Nephron (organoid): ENCODE results near the gene MTA2.

Experiments used
- H3K27ac Mint-ChIP-seq, 3 experiments: 2 replicates each; pipeline ENCODE4 v1.8.0; 2020; ENCODE audit warnings: mixed read lengths in 3 of 3, mild to moderate bottlenecking in 2 of 3, moderate library complexity in 1 of 3
- H3K27me3 Mint-ChIP-seq: 2 replicates; pipeline ENCODE4 v1.8.0; 2021; ENCODE audit warnings: low read depth, mild to moderate bottlenecking, moderate library complexity, mixed read lengths
- H3K36me3 Mint-ChIP-seq: 2 replicates; pipeline ENCODE4 v1.8.0; 2020; ENCODE audit warnings: low read depth, mixed read lengths
- H3K4me1 Mint-ChIP-seq: 2 replicates; pipeline ENCODE4 v1.8.0; 2020; ENCODE audit warnings: mixed read lengths
- H3K4me3 Mint-ChIP-seq, 3 experiments: 2 replicates each; pipeline ENCODE4 v1.8.0; 2020; ENCODE audit warnings: mild to moderate bottlenecking in 3 of 3, mixed read lengths in 3 of 3, moderate library complexity in 2 of 3
- H3K9me3 Mint-ChIP-seq: 2 replicates; pipeline ENCODE4 v1.8.0; 2020; ENCODE audit warnings: mixed read lengths
- TF ChIP-seq, protein P1 (sequence below), 3 experiments: fragments of 200-600 bp; sonication (generic); IDR thresholded peaks; one replicate each; pipeline ENCODE4 v1.5.0; 2021; ENCODE audit warnings: antibody characterized with exemption in 3 of 3; ENCODE audit not compliant: unreplicated experiment in 3 of 3

The MTA2 gene

DNA sequence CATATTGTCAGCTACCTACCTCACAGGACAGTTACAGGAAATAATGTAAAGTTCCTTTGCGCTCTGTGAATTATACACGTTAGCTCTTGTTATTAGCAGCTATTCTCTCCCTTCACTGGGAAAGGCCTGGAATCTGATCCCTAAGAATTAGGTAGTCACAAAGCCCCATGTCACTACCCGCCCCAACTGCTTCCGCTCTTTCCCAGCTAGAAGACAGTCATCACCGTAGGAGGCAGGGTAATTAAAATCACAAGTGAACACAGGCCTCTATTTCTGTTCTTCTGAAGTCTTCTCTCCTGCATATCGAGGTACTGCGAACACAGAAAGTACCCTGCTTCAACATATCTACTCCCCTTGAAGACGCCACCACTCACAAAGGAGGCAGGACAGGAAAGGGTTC is 42.5 kb downstream of the MTA2 start:
- Mint-ChIP-seq H3K9me3 (no peaks in the 10 kb centered on the region), H3K4me1 (peaks cover 62% of the 10 kb centered on the region), H3K27ac (peak overlapping the region; percentile 64 to 81 (median 75)), H3K27me3 (no peaks in the 10 kb centered on the region), H3K4me3 (no peak overlapping the region), H3K36me3 (peaks cover 49% of the 10 kb centered on the region)
- TF ChIP-seq, protein P1, sequence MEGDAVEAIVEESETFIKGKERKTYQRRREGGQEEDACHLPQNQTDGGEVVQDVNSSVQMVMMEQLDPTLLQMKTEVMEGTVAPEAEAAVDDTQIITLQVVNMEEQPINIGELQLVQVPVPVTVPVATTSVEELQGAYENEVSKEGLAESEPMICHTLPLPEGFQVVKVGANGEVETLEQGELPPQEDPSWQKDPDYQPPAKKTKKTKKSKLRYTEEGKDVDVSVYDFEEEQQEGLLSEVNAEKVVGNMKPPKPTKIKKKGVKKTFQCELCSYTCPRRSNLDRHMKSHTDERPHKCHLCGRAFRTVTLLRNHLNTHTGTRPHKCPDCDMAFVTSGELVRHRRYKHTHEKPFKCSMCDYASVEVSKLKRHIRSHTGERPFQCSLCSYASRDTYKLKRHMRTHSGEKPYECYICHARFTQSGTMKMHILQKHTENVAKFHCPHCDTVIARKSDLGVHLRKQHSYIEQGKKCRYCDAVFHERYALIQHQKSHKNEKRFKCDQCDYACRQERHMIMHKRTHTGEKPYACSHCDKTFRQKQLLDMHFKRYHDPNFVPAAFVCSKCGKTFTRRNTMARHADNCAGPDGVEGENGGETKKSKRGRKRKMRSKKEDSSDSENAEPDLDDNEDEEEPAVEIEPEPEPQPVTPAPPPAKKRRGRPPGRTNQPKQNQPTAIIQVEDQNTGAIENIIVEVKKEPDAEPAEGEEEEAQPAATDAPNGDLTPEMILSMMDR (IDR thresholded peaks at IDR 0.05; ENCODE audit: unreplicated experiment in 3 of 3), result no peak

DNA sequence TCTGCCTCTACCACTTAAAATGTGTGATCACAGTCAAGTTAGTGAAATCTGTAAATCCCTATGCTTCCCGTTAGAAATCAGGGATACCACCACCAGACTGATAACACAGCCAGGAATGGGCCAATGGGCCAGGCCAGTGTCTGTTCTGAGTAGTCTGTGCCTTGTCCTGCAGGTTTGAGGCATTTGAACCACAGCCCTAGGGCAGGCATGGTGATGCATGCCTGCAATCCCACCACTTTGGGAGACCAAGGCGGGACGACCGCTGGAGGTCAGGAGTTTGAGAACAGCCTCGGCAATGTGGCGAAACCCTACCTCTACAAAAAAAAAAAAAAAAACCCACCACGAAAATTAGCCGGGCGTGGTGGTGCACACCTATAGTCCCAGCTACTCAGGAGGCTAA is 43.0 kb downstream of the MTA2 start:
- Mint-ChIP-seq H3K27me3 (no peaks in the 10 kb centered on the region), H3K9me3 (no peaks in the 10 kb centered on the region), H3K4me3 (no peak overlapping the region), H3K36me3 (peaks cover 46% of the 10 kb centered on the region), H3K27ac (no peak overlapping the region), H3K4me1 (peaks cover 67% of the 10 kb centered on the region)
- TF ChIP-seq, protein P1 (IDR thresholded peaks at IDR 0.05; ENCODE audit: unreplicated experiment in 3 of 3), result no peak

DNA sequence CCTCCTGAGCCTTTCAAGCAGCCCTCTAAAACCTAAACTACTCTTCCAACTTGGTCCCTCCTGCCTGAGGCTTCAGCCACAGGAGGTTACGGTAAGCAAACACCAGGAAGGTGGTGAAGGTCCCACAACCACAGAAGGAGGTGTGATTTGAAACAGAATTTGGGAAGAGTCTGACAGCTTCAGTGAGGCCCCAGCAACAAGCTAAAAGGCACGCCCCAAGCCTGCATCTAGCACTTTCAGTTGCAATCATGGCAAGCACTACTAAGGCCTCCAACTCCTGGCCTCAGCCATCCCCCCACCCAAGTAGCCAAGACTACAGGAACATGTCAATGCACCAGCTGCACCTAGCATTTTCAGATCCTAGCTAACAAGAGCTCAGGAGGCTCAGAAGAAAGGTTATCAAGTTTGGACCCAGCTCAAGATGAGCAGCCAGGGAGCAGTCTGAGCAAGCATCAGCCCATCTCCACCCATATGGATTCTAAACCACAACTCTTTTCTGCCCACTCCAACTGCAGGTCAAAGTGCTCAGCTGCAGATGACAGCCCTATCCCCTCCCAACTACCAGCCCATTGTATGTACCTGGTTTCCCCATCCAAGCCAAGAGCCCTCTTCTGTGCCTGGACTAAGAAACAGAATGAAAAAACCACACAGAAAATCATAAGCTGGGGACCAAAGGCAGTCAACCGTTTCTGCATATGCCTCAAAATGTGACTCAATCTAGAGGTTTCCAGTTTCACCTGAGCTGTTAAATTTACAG is 44.6 kb downstream of the MTA2 start:
- peaks cover 80% of the 10 kb centered on the region for H3K4me1 Mint-ChIP-seq
- H3K36me3 Mint-ChIP-seq, result peaks cover 36% of the 10 kb centered on the region
- no peaks in the 10 kb centered on the region for H3K9me3 Mint-ChIP-seq
- TF ChIP-seq, protein P1 (IDR thresholded peaks at IDR 0.05; ENCODE audit: unreplicated experiment in 3 of 3), result no peak
- H3K27me3 Mint-ChIP-seq, result no peaks in the 10 kb centered on the region
- H3K27ac Mint-ChIP-seq, result peak overlapping the region; percentile 96 to 98 (median 96)
- H3K4me3 Mint-ChIP-seq, result peak overlapping the region in 1 of 3 experiments; percentile 22

DNA sequence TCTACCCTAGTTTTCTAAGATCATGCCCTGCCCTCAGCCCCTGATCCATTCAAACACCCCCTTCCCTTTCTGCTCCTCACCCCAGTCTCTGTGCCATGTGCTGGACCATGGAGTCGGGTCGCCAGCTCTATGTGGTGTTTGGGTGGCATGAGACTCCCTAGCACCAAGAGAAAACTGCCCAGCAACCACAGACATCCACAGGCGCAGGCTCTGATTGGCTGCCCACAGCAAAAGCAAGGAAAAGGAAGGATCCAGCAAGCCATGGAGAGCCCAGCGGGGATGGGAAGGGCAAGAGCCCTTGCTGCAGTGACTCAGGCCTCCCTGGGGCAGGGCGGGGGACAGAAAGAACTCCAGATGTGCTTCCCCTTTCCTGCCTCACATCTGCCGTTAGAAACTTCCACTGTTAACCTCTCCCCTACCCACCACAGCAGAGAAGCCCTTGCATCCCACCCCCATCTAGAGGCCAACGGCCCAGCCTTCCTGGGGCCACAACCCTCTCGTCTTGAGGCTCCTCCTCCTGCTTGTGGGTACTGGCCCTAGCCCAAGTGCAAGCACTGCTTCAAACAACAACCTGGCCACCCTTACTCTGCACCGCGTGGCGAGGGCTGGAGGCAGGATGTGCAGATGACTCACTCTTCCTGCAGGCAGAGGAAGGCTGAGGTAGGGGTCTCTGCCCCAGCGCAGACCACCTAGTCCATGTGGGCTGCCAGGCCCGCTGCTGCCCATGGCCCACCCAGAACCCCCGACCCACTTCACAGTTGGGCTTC is 45.4 kb downstream of the MTA2 start:
- peak overlapping the region; percentile 26 to 67 (median 58) for H3K4me3 Mint-ChIP-seq
- H3K36me3 Mint-ChIP-seq, result peaks cover 30% of the 10 kb centered on the region
- peaks cover 81% of the 10 kb centered on the region for H3K4me1 Mint-ChIP-seq
- TF ChIP-seq, protein P1 (IDR thresholded peaks at IDR 0.05; ENCODE audit: unreplicated experiment in 3 of 3), result no peak
- peak overlapping the region; percentile 96 to 98 (median 96) for H3K27ac Mint-ChIP-seq
- no peaks in the 10 kb centered on the region for H3K9me3 Mint-ChIP-seq
- H3K27me3 Mint-ChIP-seq, result no peaks in the 10 kb centered on the region

DNA sequence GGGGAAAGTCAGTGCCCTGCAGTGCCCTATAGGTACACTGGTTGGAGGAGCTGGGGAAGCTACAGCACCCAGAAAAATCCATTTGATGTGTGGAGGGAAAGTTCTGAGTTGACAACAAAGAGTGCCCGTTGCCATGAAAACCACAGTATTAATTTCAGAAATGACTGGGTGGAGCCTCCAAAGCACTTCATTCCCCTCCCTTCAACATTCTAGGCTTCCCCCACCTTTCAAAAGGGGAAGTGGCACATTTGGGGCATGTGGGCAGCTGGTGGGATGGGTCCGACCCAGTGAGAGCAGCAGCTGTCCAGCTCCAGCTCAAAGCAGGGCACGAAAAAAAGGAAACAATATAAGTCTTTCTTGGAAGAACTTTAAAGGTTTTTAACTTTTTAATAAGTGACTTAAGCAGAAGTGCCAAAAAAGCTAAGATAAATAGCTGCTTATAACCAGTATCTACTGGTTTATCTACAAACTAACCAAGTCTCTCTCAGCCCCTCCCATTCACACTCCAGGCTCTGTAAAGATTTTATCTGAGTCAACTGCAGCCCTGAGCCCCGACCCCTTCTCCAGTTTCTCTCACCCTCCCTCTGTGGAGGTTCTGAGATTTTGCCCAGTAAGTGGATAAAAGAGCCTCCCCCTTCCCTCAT is 46.1 kb downstream of the MTA2 start:
- Mint-ChIP-seq H3K27me3 (no peaks in the 10 kb centered on the region), H3K4me3 (peak overlapping the region in 2 of 3 experiments; percentile 58 to 67), H3K4me1 (peaks cover 80% of the 10 kb centered on the region), H3K27ac (peak overlapping the region; percentile 96 to 98 (median 96)), H3K36me3 (peaks cover 25% of the 10 kb centered on the region), H3K9me3 (no peaks in the 10 kb centered on the region)
- TF ChIP-seq, protein P1 (IDR thresholded peaks at IDR 0.05; ENCODE audit: unreplicated experiment in 3 of 3), result no peak
